BLaER1 (cell line): Measurements from ENCODE around the gene NFATC1.
A peak's percentile ranks its signal among the peaks of the same experiment; 100 is the strongest.

Source experiments
- H3K27ac ChIP-seq: shearing (Covaris generic); formaldehyde crosslinking; 2 replicates; pipeline ENCODE4 v1.8.1; 2022
- H3K27me3 ChIP-seq: shearing (Covaris generic); formaldehyde crosslinking; 2 replicates; pipeline ENCODE4 v1.8.1; 2022
- H3K36me3 ChIP-seq: shearing (Covaris generic); formaldehyde crosslinking; 2 replicates; pipeline ENCODE4 v1.8.1; 2022
- H3K4me1 ChIP-seq: shearing (Covaris generic); formaldehyde crosslinking; 2 replicates; pipeline ENCODE4 v1.8.1; 2022
- H3K4me2 ChIP-seq: shearing (Covaris generic); formaldehyde crosslinking; 2 replicates; pipeline ENCODE4 v1.8.1; 2022
- H3K4me3 ChIP-seq: shearing (Covaris generic); formaldehyde crosslinking; 2 replicates; pipeline ENCODE4 v1.8.1; 2022
- H3K9ac ChIP-seq: shearing (Covaris generic); formaldehyde crosslinking; 2 replicates; pipeline ENCODE4 v1.8.1; 2022
- H3K9me3 ChIP-seq: shearing (Covaris generic); formaldehyde crosslinking; 2 replicates; pipeline ENCODE4 v1.8.1; 2022
- H4K20me1 ChIP-seq: shearing (Covaris generic); formaldehyde crosslinking; 2 replicates; pipeline ENCODE4 v1.8.1; 2022
- Cebpa-rat ChIP-seq: shearing (Covaris generic); IDR thresholded peaks from 2 replicates; pipeline ENCODE4 v1.8.1; 2022

Gene NFATC1

GRCh38 chr18:79402209-79402576 lies 6.5 kb downstream of the NFATC1 start:
- H3K36me3 ChIP-seq = peaks cover 7% of the 10 kb centered on the region
- H3K4me1 ChIP-seq = peaks cover 87% of the 10 kb centered on the region
- no peaks in the 10 kb centered on the region for H3K9me3 ChIP-seq
- H3K4me3 ChIP-seq = peak overlapping the region; percentile 63
- peaks cover 21% of the 10 kb centered on the region; the same call in 1 of the 2 replicates for H3K27me3 ChIP-seq
- no peak for TF ChIP-seq Cebpa-rat
- peak overlapping the region; percentile 68 for H3K27ac ChIP-seq
- H3K4me2 ChIP-seq = peak overlapping the region; percentile 99
- peak overlapping the region; percentile 76 for H3K9ac ChIP-seq
- H4K20me1 ChIP-seq = peaks cover 58% of the 10 kb centered on the region

- Histone ChIP-seq H3K4me1 (peaks cover 77% of the 10 kb centered on the region), H3K4me3 (peak overlapping the region; percentile 63), H3K4me2 (peak overlapping the region; percentile 99), H3K9me3 (no peaks in the 10 kb centered on the region), H3K36me3 (peaks cover 15% of the 10 kb centered on the region), H3K9ac (peak overlapping the region; percentile 76), H4K20me1 (peaks cover 65% of the 10 kb centered on the region), H3K27me3 (peaks cover 11% of the 10 kb centered on the region; the same call in 1 of the 2 replicates), H3K27ac (peak overlapping the region; percentile 68)
- TF ChIP-seq Cebpa-rat = no peak
Observed at GRCh38 chr18:79402977-79403722, 7.4 kb downstream of the NFATC1 start.

DNA sequence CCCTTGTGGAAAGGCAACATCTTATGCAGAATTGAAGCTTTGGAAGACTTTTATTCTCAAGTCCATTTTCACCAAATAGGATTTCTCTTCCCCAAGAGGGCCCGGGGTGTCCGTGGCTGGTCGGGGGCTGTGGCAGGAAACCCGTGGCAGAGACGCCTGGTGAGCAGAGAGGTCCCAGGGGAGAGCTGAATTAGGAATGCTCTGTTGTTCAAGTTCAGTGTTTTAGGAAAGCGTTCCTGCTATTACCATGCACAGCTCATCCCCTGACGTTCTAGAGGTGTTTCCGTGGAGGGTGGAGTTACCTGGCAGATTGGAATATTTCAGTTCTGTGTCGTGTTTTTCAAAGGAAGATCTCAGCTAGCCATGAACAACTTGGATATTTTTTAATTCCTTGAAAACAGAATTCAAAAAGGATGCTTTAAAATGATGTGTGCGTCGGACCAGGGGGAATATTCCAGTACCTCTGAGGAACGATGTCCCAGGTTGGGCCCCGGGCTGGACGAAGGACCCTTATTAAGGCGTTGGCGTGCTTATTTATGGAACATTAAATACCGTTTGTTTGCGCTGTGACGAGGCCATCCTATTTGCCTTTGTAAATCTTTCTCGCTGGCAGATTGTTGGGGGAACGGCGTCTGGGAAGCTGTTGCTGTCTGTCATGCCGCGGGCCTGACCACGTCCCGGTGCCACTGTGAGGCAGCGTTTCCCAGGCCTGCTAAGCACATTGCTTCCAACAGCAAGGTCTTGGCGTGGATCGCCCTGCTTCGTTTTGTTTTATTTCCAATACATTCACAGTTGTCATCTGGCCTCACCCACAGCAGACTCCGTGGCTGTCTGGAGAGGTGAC lies 8.2 kb downstream of the NFATC1 start:
- peak overlapping the region; percentile 99 for H3K4me2 ChIP-seq
- H3K36me3 ChIP-seq = peaks cover 15% of the 10 kb centered on the region
- peaks cover 3% of the 10 kb centered on the region; the same call in 1 of the 2 replicates for H3K27me3 ChIP-seq
- H3K9me3 ChIP-seq = no peaks in the 10 kb centered on the region; the same call in 1 of the 2 replicates
- H3K4me3 ChIP-seq = peak overlapping the region; percentile 63
- peaks cover 69% of the 10 kb centered on the region for H3K4me1 ChIP-seq
- peak overlapping the region; percentile 76 for H3K9ac ChIP-seq
- H3K27ac ChIP-seq = peak overlapping the region; percentile 76
- TF ChIP-seq Cebpa-rat = no peak
- H4K20me1 ChIP-seq = peaks cover 65% of the 10 kb centered on the region

- peak overlapping the region; percentile 76 for H3K27ac ChIP-seq
- TF ChIP-seq Cebpa-rat = no peak
- H3K9me3 ChIP-seq = no peaks in the 10 kb centered on the region; the same call in 1 of the 2 replicates
- no peak overlapping the region for H3K4me3 ChIP-seq
- peaks cover 63% of the 10 kb centered on the region for H3K4me1 ChIP-seq
- peak overlapping the region; percentile 60; the same call in 1 of the 2 replicates for H3K9ac ChIP-seq
- peaks cover 15% of the 10 kb centered on the region for H3K36me3 ChIP-seq
- H3K27me3 ChIP-seq = no peaks in the 10 kb centered on the region; the same call in 1 of the 2 replicates
- H3K4me2 ChIP-seq = peak overlapping the region; percentile 99
- peaks cover 68% of the 10 kb centered on the region for H4K20me1 ChIP-seq
Observed at GRCh38 chr18:79404567-79404910, 8.8 kb downstream of the NFATC1 start.

DNA sequence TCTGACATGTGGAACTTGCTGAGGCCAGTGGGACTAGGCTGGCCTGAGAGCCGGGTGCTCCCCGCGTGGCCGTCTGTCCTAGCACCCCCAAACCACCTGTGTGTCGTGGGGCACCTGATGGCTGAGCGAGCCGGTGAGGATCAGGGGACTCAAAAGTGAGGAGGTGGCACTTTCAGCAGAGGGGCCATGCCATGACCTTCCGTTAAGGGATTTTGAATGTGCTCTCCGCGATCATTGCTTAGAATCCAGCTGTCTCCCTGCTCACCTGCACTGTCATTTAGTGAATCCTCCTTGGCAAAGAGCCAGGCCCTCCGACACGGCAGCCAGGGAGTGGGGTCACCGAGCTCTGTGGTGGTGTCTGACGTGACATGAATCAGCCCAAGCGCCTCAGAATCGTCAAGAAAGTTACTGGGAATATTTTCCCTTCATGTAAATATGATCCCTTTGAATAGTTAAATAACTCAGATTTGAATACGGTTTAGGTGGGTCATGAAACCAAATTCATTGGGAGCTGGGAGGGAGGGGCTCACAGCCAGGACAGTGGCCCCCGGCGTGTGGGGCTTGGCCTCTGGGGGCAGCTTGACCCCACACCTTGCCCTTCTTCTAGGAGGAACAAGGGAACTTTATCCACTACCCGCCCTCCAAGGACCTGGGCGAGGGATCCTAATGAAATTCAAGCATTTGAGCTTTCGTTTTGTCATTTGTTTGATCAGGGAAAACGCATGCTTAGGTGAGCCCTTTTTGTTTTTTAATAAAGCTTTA lies 9.5 kb downstream of the NFATC1 start:
- peaks cover 22% of the 10 kb centered on the region for H3K36me3 ChIP-seq
- H3K4me3 ChIP-seq = peak overlapping the region; percentile 48
- peak overlapping the region; percentile 60; the same call in 1 of the 2 replicates for H3K9ac ChIP-seq
- no peaks in the 10 kb centered on the region; the same call in 1 of the 2 replicates for H3K27me3 ChIP-seq
- TF ChIP-seq Cebpa-rat = no peak
- H3K27ac ChIP-seq = peak overlapping the region; percentile 76
- peaks cover 61% of the 10 kb centered on the region for H3K4me1 ChIP-seq
- H3K9me3 ChIP-seq = no peaks in the 10 kb centered on the region; the same call in 1 of the 2 replicates
- peak overlapping the region; percentile 99 for H3K4me2 ChIP-seq
- H4K20me1 ChIP-seq = peaks cover 75% of the 10 kb centered on the region

- Histone ChIP-seq H3K9me3 (no peaks in the 10 kb centered on the region; the same call in 1 of the 2 replicates), H3K4me3 (peak overlapping the region; percentile 48), H4K20me1 (peaks cover 81% of the 10 kb centered on the region), H3K4me2 (peak overlapping the region; percentile 99), H3K27me3 (no peaks in the 10 kb centered on the region; the same call in 1 of the 2 replicates), H3K36me3 (peaks cover 29% of the 10 kb centered on the region), H3K9ac (peak overlapping the region; percentile 60; the same call in 1 of the 2 replicates), H3K4me1 (peaks cover 67% of the 10 kb centered on the region), H3K27ac (peak overlapping the region; percentile 76)
- TF ChIP-seq Cebpa-rat = no peak
Observed at GRCh38 chr18:79405781-79406575, 10.2 kb downstream of the NFATC1 start.

DNA sequence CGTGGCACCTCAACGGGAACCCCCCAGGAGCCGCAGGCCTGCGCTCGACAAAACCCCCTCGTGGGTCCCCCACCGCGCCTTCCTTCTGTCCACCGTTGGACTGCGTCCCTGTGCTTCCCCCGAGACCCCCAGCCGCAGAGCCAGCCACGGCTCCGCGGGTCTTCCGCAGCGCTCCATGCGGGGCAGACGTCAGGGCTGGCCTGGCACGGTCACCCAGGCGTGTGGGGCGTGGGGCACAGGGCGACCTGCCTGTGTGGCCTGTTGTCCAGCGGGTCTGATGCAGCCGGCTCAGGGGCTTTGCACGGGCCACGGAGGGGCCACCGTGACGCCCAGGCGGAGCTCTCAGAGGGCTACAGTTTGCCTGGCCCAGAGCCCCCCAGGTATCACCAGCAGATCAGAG lies 11.0 kb downstream of the NFATC1 start:
- peaks cover 78% of the 10 kb centered on the region for H4K20me1 ChIP-seq
- peak overlapping the region; percentile 99; the same call in 1 of the 2 replicates for H3K4me2 ChIP-seq

GRCh38 chr18:79409313-79409712 lies 13.6 kb downstream of the NFATC1 start:
- Histone ChIP-seq H3K36me3 (peaks cover 60% of the 10 kb centered on the region), H3K4me3 (no peak overlapping the region), H3K4me1 (peaks cover 54% of the 10 kb centered on the region), H4K20me1 (peaks cover 78% of the 10 kb centered on the region), H3K4me2 (no peak overlapping the region), H3K27me3 (no peaks in the 10 kb centered on the region), H3K9me3 (no peaks in the 10 kb centered on the region; the same call in 1 of the 2 replicates), H3K27ac (no peak overlapping the region), H3K9ac (no peak overlapping the region)
- TF ChIP-seq Cebpa-rat = no peak

More for the DNA sequence above, 11.0 kb downstream of the NFATC1 start:
- Histone ChIP-seq H3K27me3 (no peaks in the 10 kb centered on the region), H3K9me3 (no peaks in the 10 kb centered on the region; the same call in 1 of the 2 replicates), H3K27ac (peak overlapping the region; percentile 76), H3K4me1 (peaks cover 67% of the 10 kb centered on the region), H3K9ac (no peak overlapping the region), H3K36me3 (peaks cover 34% of the 10 kb centered on the region), H3K4me3 (no peak overlapping the region)
- no peak for TF ChIP-seq Cebpa-rat
